Left colon (tissue), 2 donors: Measurements from ENCODE around the gene C19orf33. TPM values are rescaled to one million over a fixed set of nuclear protein-coding genes. Genes with fewer than 3 reads are reported as not detected.

Experiments
- ATAC-seq: fragments of 200-7000 bp; cut with Tn5 transposase; one replicate; pipeline ENCODE4 v1.9.1; 2020; ENCODE audit warnings: mild to moderate bottlenecking, moderate library complexity
- DNase-seq, 2 donors: peaks; one replicate each; pipeline ENCODE4 v3.0.0-alpha.2; 2020
- intact Hi-C, 2 donors: fragments of 100-400 bp; cut with DNase I in 1 of 2; cut with micrococcal nuclease in 1 of 2; formaldehyde crosslinking; loops; one replicate each; pipeline versions ENCODE4 v1.11.2 to v1.14.0; 2022; cut with DNase I, micrococcal nuclease
- total RNA-seq, 2 donors: library from RNA; stranded (reverse); fragmentation: NEBNext Ultra II Directional; extraction: Animal tissue kit (Norgen Biotek cat#: 25700); gene quantifications; one replicate each; pipeline ENCODE4 v1.2.1, GENCODE V29; 2021
- donor health status: DM: no; HTN: no; CAD: no.
- donor health status: DM: yes; HTN: yes; CAD: no.

C19orf33 gene
- total RNA-seq, 2 donors from 2014 or later, result 276 to 333 TPM

- intact Hi-C loops, result no loop called here
- DNase-seq (peak; percentile 94 to 95), ATAC-seq (peak; percentile 69)
Measured at GRCh38 chr19:38304866-38305429, 897 bp downstream of the C19orf33 start.

DNA sequence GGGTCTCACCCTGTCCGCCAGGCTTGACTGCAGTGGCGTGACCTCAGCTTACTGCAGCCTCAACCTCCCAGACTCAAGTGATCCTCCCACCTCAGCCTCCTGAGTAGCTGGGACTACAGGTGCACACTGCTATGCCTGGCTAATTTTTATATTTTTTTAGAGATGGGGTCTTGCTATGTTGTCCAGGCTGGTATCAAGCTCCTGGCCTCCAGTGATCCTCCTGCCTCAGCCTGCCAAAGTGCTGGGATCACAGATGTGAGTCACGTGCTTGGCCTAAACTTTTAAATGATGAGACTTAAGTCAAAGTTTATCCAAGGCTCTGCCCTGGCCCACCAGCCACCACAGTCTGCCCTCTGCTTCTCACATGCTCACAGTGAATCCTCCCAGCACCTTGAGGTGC is 2.2 kb downstream of the C19orf33 start:
- no peak for ATAC-seq
- intact Hi-C loops, result no loop called here
- DNase-seq, result no peak

- DNase-seq, result no peak
- intact Hi-C loops, result no loop called here
- ATAC-seq, result no peak
Measured at GRCh38 chr19:38307076-38307475, 3.0 kb downstream of the C19orf33 start.

- intact Hi-C loops, result no loop called here
- DNase-seq (no peak), ATAC-seq (no peak)
Measured at GRCh38 chr19:38307597-38307996, 3.5 kb downstream of the C19orf33 start.

DNA sequence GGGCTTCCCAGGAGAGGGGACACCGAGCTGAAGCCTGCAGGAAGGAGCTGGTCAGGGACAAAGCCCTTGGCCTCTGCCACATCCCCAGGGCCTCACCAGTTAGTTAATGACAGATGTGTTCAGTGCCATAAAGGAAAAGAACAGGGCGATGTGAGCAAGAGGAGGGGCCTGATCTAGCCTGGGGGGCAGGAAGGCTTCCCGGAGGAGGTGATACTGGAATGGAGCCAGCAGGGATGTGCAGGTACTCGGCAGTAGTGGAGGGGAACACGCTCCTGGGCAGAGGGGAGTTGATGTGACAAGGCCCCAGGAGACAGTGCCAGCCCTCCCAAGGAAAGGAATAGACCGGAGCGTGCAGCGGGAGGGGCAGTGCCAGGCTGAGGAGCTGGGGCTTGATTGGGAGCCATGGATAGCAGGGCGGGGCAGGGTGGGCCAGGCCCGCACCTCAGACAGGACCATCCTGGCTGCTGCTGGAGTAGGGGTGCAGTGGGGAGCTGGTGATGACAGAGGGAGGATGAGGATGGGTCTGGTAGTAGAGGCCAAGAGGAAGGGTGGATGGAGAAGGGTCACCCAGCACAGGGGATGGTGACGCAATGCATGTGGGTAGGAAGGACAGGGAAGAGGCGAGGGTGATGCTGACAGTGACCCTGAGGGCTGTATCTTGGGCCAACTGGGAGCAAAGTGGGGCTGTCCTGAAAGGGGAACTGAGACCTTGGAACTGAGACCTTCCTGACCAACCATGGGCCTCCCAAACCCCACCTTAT is 4.1 kb downstream of the C19orf33 start:
- no peak for DNase-seq
- intact Hi-C loops, result no loop called here
- ATAC-seq, result no peak

DNA sequence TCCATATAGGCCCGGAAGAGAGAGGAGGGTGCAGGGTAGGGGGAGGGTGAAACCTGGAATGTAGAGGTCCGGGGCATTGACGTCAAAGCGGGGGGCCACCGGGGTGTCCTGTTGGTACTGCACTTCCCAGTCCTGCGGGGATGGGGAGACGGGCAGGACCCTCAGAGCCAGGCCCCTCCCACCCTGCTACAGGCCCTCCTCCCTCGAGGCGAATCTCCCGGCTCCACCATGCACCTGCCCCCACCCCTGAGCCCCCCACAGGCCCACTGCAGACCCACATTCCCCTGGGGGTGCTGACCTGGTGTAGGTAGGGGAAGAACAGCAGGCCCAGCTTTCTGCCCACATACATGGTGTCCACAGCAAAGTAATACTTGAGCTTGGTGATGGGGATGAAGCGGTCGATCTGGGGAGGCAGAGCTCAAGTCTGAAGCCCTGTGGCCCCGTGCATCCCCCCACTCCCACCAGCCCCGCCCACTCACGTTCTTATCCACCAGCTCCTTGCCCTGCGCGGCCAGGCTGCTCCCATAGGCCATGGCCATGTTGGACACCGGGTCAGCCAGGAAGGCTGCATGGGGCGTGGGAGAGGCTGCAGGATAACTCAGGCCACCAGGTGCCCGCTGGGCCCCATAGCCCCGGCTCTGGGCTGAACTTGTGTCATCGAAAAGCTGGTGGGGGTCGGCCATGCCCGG is 5.0 kb downstream of the C19orf33 start:
- ATAC-seq, result no peak
- intact Hi-C loops, result no loop called here
- DNase-seq, result no peak

DNA sequence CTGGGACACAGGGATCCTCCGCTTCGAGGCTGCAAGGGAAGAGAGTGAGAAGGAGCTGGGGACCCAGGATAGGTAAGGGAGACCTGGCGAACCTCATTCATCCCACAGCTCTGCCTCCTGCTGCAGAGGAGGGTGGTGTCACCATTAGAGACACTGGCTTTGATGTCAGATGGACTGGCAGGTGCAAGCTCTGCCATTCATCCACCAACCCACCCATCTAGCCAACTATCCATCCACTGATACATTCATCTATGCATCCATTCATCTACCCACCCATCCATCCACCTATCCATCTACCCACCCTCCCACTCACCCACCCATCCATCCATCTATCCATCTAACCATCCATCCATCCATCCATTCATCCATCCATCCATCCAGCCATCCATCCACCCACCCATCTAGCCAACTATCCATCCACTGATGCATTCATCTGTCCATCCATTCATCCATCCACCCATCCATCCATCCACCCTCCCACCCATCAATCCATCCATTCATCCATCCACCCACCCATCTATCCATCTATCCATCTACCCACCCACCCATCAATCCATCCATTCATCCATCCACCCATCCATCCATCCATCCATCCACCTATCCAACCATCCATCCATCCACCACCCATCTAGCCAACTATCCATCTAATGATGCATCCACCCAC is 5.7 kb downstream of the C19orf33 start:
- intact Hi-C loops, result no loop called here
- ATAC-seq (no peak), DNase-seq (no peak)

GRCh38 chr19:38310279-38310670 is 6.2 kb downstream of the C19orf33 start:
- ATAC-seq (no peak), DNase-seq (no peak)
- intact Hi-C loops, result no loop called here

DNA sequence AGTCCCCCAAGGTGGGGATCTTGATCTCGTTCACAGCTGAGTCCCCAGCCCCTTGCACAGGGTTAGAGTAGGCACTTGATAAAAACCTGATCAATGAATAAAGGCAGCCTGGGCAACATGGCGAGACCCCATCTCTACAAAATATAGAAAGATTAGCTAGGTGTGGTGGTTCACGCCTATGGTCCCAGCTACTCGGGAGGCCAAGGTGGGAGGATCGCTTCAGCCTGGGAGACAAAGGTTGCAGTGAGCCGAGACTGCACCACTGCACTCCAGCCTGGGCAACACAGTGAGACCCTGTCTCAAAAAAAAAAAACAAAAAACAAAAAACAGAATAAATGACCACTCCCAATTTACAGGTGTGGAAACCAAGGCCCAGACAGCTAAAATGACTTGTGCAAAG is 6.9 kb downstream of the C19orf33 start:
- intact Hi-C loops, result no loop called here
- ATAC-seq, result no peak

DNA sequence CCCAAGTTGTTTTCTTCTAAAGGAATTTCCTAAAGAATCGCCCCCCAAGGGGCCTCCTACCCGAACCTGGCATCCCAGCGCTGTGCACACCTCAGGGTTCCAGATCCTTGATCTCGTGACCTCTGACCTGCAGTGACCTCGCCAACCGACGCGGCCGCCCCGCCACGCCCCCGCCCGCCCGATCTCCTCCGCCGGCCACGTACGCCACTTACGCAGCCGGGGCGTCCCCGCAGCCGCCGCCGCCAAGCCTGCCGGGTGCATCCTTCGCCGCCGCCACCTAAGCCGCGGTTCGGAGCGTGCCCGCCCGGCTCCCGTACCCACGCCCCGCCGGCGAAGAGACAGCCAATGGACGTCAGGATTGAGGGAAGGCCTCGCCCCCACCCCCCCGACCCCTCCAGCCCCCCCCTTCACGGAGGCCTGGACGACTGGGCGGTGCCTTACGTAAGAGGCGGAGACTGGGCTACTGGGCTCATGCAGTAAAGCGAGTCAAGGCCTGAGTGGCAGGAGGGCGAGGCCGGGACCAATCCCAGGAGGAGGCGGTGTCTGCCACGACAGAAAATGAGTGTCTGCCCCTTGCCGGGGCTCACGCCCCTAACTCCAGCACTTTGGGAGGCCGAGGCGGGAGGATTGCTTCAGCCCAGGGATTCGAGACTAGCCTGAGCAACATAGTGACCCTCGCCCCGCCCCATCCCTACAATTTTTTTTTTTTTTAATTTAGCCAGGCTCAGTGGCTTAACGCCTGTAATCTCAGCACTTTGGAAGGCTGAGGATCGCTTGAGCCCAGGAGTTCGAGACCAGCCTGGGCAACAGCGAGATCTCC is 11.8 kb downstream of the C19orf33 start, which contains the start of gene YIF1B:
YIF1B (minus strand) TSS at position 291 of the 820 bp plus-strand sequence; CDS start at position 261, 30 bp downstream.
- DNase-seq (peak; percentile 95 to 99), ATAC-seq (peak; percentile 86)
- intact Hi-C loops, result no loop called here

More for the DNA sequence above, 6.9 kb downstream of the C19orf33 start:
- DNase-seq, result no peak

DNA sequence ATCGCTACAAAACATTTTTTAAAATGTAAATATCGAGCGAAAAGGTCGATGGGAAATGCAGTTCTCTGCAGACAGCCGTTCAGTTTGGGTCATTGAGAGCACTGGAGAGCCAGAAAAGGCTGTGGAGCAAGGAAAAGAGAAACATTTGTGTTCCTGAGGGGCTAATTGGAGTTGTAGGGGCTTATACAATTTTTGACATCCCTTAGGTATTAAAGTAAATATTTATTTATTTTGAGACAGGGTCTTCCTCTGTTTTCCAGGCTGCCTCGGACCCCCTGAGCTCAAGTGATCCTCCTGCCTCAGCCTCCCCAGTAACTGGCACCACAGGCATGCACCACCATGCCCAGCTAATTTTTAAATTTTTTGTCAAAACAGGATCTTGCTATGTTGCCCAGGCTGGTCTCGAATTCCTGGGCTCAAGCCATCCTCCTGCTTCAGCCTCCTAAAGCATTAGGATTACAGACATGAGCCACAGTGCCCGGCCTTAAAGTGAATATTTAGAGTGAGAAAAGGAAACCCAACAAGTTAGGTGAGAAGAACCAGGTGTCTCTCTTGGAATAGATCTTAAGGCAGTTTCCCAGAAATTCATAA is 12.5 kb downstream of the C19orf33 start:
- ATAC-seq (no peak), DNase-seq (no peak)
- intact Hi-C loops, result no loop called here

DNA sequence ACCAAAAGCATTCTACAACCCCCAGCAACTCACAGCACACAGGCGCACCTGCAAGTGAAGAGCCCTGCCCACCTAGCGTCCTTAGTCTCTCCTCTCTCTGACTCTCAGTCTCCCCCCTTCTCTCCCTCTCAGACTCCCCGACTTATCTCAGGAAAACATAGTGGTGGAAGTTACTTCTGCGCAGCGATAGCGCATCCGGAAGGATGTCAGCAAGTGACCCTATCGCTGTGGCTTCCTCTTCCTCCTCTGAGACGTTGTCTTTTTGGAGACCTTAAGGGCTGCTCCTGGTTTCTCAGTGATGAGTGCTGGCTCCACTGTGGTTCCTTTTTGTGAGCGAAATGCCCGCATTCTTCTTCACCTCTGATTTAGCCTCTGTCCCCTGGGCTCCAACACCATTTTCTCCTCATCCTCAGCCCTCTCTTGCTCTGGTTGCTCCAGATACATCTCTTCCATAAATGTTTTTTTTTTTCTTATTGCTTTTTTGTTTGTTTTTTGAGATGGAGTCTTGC is 13.1 kb downstream of the C19orf33 start:
- ATAC-seq (no peak), DNase-seq (peak in 1 of 2 donors; percentile 25)
- intact Hi-C loops, result no loop called here

DNA sequence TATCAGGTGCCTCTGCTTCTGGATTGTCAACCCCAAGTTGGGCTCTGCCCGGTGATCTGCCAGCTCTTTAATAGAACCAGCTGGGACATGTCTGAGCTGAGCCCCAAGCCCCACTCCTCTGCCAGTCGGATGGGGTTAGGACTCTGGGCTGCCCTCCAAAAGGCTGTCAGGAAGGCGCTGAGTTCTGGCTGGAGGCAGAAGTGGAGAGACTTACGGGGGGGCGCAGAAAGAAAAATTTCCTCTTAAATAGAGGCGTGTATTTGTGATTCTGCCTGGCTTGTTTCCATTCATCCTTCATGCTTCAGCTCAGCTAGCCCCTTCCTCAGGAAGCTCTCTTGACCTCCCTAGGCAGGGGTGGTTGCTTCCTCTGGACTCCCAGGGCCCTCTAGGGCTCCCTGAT is 14.6 kb downstream of the C19orf33 start:
- DNase-seq (no peak), ATAC-seq (no peak)
- intact Hi-C loops, result no loop called here

- ATAC-seq (peak; percentile 59), DNase-seq (peak; percentile 86 to 87)
- intact Hi-C loops, result loop anchor here in 1 of 2 donors (10.0 kb wide), 1 partner anchor 65 kb away; the partner anchor contains the start of gene PPP1R14A
Measured at GRCh38 chr19:38319421-38320258, 15.6 kb downstream of the C19orf33 start, which contains the start of gene KCNK6. Gene KCNK6 (plus strand): TSS chr19:38319845. CDS start chr19:38319951, 106 bp downstream.

DNA sequence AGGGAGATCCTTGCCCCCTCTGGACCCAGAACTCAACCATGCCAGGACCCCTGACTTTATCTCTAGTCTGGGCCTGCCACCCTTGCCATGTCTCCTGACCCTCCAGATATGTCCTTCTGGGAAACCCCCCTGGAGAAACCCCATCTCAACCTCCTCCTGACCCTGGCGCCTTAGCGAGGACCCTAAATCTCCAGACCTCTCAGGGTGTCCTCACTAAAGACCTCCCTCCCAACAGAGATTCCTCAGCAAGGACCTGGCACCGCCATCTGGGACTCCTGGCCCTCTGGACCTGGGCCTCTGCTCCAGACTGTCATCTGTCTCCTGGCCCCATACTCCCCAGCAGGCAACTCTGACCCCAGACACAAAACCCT is 16.9 kb downstream of the C19orf33 start:
- intact Hi-C loops, result loop anchor here in 1 of 2 donors (10.0 kb wide), 1 partner anchor 66 kb away; the partner anchor contains the start of gene PPP1R14A
- DNase-seq (no peak), ATAC-seq (no peak)

DNA sequence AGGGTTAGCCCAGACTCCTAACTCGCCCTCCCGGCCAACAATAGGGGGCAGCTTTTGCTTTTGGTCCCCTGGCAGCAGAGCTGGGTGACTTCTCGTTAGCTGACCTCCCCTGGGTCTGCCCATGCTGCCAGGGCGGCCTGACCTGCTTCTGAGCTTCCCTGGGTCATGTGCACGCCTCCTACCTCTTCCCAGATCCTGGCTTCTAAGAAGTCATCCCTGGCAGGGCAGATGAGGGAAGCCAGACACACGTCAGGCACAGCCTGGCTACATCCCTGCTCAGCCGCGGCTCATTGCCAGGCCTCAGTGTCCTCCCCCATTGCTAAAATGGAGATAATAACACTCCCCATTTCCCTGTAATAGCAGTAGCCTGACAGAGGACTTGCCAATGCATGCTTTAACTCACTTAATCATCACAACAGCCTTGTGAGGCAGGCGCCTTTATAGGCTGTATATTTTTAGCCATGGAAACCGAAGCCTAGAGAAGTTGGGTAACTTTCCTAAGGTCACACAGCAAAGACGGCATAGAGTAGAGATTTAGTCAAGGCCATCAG is 17.7 kb downstream of the C19orf33 start:
- ATAC-seq (no peak), DNase-seq (peak; percentile 34 to 85)
- intact Hi-C loops, result loop anchor here in 1 of 2 donors (10.0 kb wide), 1 partner anchor 67 kb away; the partner anchor contains the start of gene PPP1R14A
